Measurements from ENCODE around the gene IL19. TPM values are rescaled to one million over a fixed set of nuclear protein-coding genes. Genes with fewer than 3 reads are reported as not detected.

The IL19 gene
- total and polyA plus RNA-seq, 2 donors (not counting 3 experiments of a cell fraction or from before 2014, with no cell fraction given), result not detected

GRCh38 chr1:206860165-206860564 is 89.6 kb downstream of the IL19 start:
- intact Hi-C loops (cut with micrococcal nuclease) (no loop called here), dilution Hi-C loops (cut with MboI; ENCODE audit: extremely low pct_ligation_motif_present, low sequenced_read_pairs) (no loop called here)
- DNase-seq (ENCODE audit: low read depth, low spot score), result no peak
- no peak for FAIRE-seq
- Histone ChIP-seq H3K27ac (ENCODE audit: insufficient read depth, low read depth, low read length) (no peak overlapping the region), H3K79me2 (ENCODE audit: control insufficient read depth, insufficient read depth, low read length) (no peaks in the 10 kb centered on the region), H3K9me3 (replicated peaks; ENCODE audit: control insufficient read depth, insufficient read depth, low read length) (no peaks in the 10 kb centered on the region), H3K36me3 (ENCODE audit: control insufficient read depth in 2 of 2, extremely low read depth in 1 of 2, insufficient read depth in 2 of 2, low read length in 2 of 2) (no peaks in the 10 kb centered on the region), H3K27me3 (ENCODE audit: control insufficient read depth in 2 of 2, insufficient read depth in 2 of 2, low read length in 2 of 2) (no peaks in the 10 kb centered on the region), H3K4me1 (ENCODE audit: control insufficient read depth, extremely low read depth, insufficient read depth, low read length) (no peaks in the 10 kb centered on the region), H2AFZ (ENCODE audit: low read depth, low read length) (no peak overlapping the region), H4K20me1 (replicated peaks; ENCODE audit: control insufficient read depth, extremely low read depth, insufficient read depth, low read length) (no peaks in the 10 kb centered on the region), H3K4me3 (replicated peaks in 1 of 3; ENCODE audit: insufficient read depth in 1 of 3, low read depth in 1 of 3, low read length in 3 of 3) (no peak overlapping the region), H3K4me2 (ENCODE audit: insufficient read depth, low read length) (no peak overlapping the region), H3K9ac (replicated peaks; ENCODE audit: extremely low read depth, insufficient read depth, low read length) (no peak overlapping the region), H3K9me1 (replicated peaks; ENCODE audit: control insufficient read depth, extremely low read depth, insufficient read depth, low read length) (no peaks in the 10 kb centered on the region)
- ChIA-PET CTCF (interaction anchor here (1.5 kb wide), 1 partner anchor 11 kb away, joined by 5 read pairs; no protein-coding TSS in a partner anchor), POLR2A (no interaction called here)
- TF ChIP-seq JUN (IDR thresholded peaks at IDR 0.05; ENCODE audit: borderline replicate concordance, insufficient read depth, insufficient read length, low read depth), result no peak
- BruUV-seq (replicated peaks), result no TSS peak

GRCh38 chr1:206863266-206863665 is 92.7 kb downstream of the IL19 start:
- FAIRE-seq (no peak), DNase-seq (ENCODE audit: low read depth, low spot score) (no peak)
- Histone ChIP-seq H3K9me3 (replicated peaks; ENCODE audit: control insufficient read depth, insufficient read depth, low read length) (no peaks in the 10 kb centered on the region), H3K27ac (ENCODE audit: insufficient read depth, low read depth, low read length) (no peak overlapping the region), H3K9me1 (replicated peaks; ENCODE audit: control insufficient read depth, extremely low read depth, insufficient read depth, low read length) (no peaks in the 10 kb centered on the region), H3K79me2 (ENCODE audit: control insufficient read depth, insufficient read depth, low read length) (no peaks in the 10 kb centered on the region), H4K20me1 (replicated peaks; ENCODE audit: control insufficient read depth, extremely low read depth, insufficient read depth, low read length) (no peaks in the 10 kb centered on the region), H3K4me1 (ENCODE audit: control insufficient read depth, extremely low read depth, insufficient read depth, low read length) (no peaks in the 10 kb centered on the region), H3K4me3 (replicated peaks in 1 of 3; ENCODE audit: insufficient read depth in 1 of 3, low read depth in 1 of 3, low read length in 3 of 3) (no peak overlapping the region), H3K36me3 (ENCODE audit: control insufficient read depth in 2 of 2, extremely low read depth in 1 of 2, insufficient read depth in 2 of 2, low read length in 2 of 2) (no peaks in the 10 kb centered on the region), H3K9ac (replicated peaks; ENCODE audit: extremely low read depth, insufficient read depth, low read length) (no peak overlapping the region), H3K27me3 (ENCODE audit: control insufficient read depth in 2 of 2, insufficient read depth in 2 of 2, low read length in 2 of 2) (peaks cover 0 to 2% of the 10 kb centered on the region in 2 experiments), H2AFZ (ENCODE audit: low read depth, low read length) (no peak overlapping the region), H3K4me2 (ENCODE audit: insufficient read depth, low read length) (no peak overlapping the region)
- no peak for TF ChIP-seq JUN (IDR thresholded peaks at IDR 0.05; ENCODE audit: borderline replicate concordance, insufficient read depth, insufficient read length, low read depth)
- no peak for TF ChIP-seq MAX (IDR thresholded peaks at IDR 0.05; ENCODE audit: insufficient read depth, insufficient read length)
- TF ChIP-seq POLR2AphosphoS5 (IDR thresholded peaks at IDR 0.05; ENCODE audit: insufficient read depth, low read depth, low read length), result no peak
- TF ChIP-seq FOS (IDR thresholded peaks at IDR 0.05; ENCODE audit: borderline replicate concordance, insufficient read depth, low read length), result no peak
- TF ChIP-seq EZH2 (IDR thresholded peaks at IDR 0.05; ENCODE audit: borderline replicate concordance, low read depth, low read length, severe bottlenecking), result no peak
- ChIA-PET POLR2A (no interaction called here), CTCF (no interaction called here)
- dilution Hi-C loops (cut with MboI; ENCODE audit: extremely low pct_ligation_motif_present, low sequenced_read_pairs), result no loop called here
- intact Hi-C loops (cut with micrococcal nuclease), result no loop called here
- no TSS peak for BruUV-seq (replicated peaks)

Measured in endothelial cell of umbilical vein (primary cell).